Esophagus squamous epithelium (tissue), 4 donors: ENCODE results near the gene ACAP3.

Source experiments
- POLR2A ChIP-seq, 4 donors: fragments of 450-650 bp; IDR thresholded peaks; one replicate each; pipeline ENCODE4 v1.6.1; 2017; ENCODE audit warnings: antibody characterized with exemption in 4 of 4, mild to moderate bottlenecking in 4 of 4, moderate library complexity in 3 of 4
- TF ChIP-seq, protein P1 (sequence below), 6 experiments: fragments of 450-650 bp in 4 of 6; fragments of 200-600 bp in 2 of 6; sonication (generic) in 2 of 6; IDR thresholded peaks; one replicate each; pipeline ENCODE4 v1.5.1; 2016 to 2019; ENCODE audit warnings: antibody characterized with exemption in 6 of 6, mild to moderate bottlenecking in 4 of 6, moderate library complexity in 4 of 6

DNA sequence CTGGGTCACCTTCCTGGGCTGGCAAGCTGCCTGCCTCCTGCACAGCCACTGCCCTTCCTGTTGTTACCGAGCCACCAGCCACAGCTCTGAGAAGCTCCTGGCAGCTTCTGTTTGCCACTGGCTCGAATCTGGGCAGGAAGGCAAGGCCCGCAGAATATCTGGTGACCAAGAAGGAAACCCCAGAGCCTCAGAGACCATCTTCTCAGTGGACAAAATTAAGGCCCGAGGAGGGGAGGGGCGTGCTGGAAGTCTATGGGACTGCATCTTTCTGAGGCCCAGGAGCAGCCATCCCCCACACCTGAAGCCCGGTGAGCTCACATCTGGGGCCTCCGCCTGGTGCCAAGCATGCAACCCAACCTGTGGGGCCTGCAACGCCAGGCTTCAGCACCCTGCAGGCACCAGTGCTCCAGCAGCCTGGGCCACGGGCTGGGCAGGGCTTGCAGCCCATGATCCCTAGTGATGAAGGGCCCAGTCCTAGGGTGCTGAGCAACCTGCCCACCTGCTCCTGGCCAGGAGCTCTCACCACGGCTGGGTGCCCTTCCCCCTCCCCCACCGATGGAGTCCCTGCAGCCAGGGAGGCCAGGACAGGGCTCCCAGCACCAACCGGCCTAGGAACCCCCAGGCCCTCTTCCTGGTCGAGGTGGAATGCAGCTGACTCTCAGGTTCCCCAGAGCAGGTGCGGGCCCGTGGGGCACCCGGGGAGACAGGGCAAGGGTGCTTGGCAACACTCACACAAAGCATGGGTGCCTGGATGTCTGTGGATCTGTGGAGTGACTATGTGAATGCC lies 17.8 kb upstream of the ACAP3 start:
- TF ChIP-seq, protein P1, sequence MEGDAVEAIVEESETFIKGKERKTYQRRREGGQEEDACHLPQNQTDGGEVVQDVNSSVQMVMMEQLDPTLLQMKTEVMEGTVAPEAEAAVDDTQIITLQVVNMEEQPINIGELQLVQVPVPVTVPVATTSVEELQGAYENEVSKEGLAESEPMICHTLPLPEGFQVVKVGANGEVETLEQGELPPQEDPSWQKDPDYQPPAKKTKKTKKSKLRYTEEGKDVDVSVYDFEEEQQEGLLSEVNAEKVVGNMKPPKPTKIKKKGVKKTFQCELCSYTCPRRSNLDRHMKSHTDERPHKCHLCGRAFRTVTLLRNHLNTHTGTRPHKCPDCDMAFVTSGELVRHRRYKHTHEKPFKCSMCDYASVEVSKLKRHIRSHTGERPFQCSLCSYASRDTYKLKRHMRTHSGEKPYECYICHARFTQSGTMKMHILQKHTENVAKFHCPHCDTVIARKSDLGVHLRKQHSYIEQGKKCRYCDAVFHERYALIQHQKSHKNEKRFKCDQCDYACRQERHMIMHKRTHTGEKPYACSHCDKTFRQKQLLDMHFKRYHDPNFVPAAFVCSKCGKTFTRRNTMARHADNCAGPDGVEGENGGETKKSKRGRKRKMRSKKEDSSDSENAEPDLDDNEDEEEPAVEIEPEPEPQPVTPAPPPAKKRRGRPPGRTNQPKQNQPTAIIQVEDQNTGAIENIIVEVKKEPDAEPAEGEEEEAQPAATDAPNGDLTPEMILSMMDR (IDR thresholded peaks at IDR 0.05) = no peak
- TF ChIP-seq POLR2A (IDR thresholded peaks at IDR 0.05) = no peak
